ENCODE results near the gene FPR1. TPM values are rescaled to one million over a fixed set of nuclear protein-coding genes. Genes with fewer than 3 reads are reported as not detected.

FPR1 gene
- polyA plus RNA-seq, 3 donors, result 372 to 1,265 (median 991) TPM

- Histone ChIP-seq H3K27me3 (ENCODE audit: control insufficient read depth in 2 of 2, insufficient read depth in 2 of 2, low read length in 2 of 2) (peaks cover 0 to 44% of the 10 kb centered on the region in 2 donors), H3K9ac (ENCODE audit: insufficient read depth, low read length, poor library complexity, severe bottlenecking) (no peak overlapping the region), H2AFZ (ENCODE audit: insufficient read depth, low read depth, low read length, poor library complexity, severe bottlenecking) (no peak overlapping the region), H4K20me1 (ENCODE audit: insufficient read depth, low read length) (no peaks in the 10 kb centered on the region), H3K4me2 (replicated peaks; ENCODE audit: extremely low read depth, low read length, poor library complexity, severe bottlenecking) (no peak overlapping the region), H3K4me1 (ENCODE audit: control insufficient read depth in 1 of 2, insufficient read depth in 2 of 2, low read length in 2 of 2) (no peaks in the 10 kb centered on the region), H3K4me3 (replicated peaks in 1 of 3; ENCODE audit: low read depth in 2 of 3, low read length in 3 of 3) (no peak overlapping the region), H3K27ac (ENCODE audit: low read depth in 1 of 2, low read length in 2 of 2) (no peak overlapping the region), H3K36me3 (replicated peaks in 1 of 2; ENCODE audit: control insufficient read depth in 1 of 2, insufficient read depth in 2 of 2, low read length in 2 of 2) (no peaks in the 10 kb centered on the region), H3K79me2 (ENCODE audit: insufficient read depth, low read length) (no peaks in the 10 kb centered on the region), H3K9me3 (replicated peaks in 1 of 2; ENCODE audit: control insufficient read depth in 1 of 2, insufficient read depth in 1 of 2, low read length in 2 of 2) (peaks cover 0 to 6% of the 10 kb centered on the region in 2 donors)
- intact Hi-C loops (cut with micrococcal nuclease), result no loop called here
- 100% methylated on average over 1 of the region's 3 CpGs for WGBS (ENCODE audit: insufficient coverage)
- TF ChIP-seq CTCF (IDR thresholded peaks at IDR 0.05), result no peak
- Mint-ChIP-seq H3K9me3 (peaks cover 0 to 8% (median 2%) of the 10 kb centered on the region in 7 donors), H3K36me3 (peaks cover 4 to 9% of the 10 kb centered on the region in 2 donors), H3K27me3 (ENCODE audit: low read depth in 3 of 3) (peaks cover 41 to 69% (median 60%) of the 10 kb centered on the region in 3 donors), H3K4me1 (no peaks in the 10 kb centered on the region), H3K4me3 (no peak overlapping the region), H3K27ac (no peak overlapping the region)
- DNase-seq, result no peak
Measured at GRCh38 chr19:51696606-51697005, 55.1 kb downstream of the FPR1 start.

Other genes starting within 250 kb of the FPR1 start
- gene SIGLEC6, start 220.2 kb downstream of the FPR1 start, polyA plus RNA-seq, result under 1 TPM in 1 of 3 donors, not detected in 2; 0.04 TPM
- 1 to 10 TPM in 1 of 3 donors, under 1 TPM in 2; 0.39 to 2.4 (median 0.82) TPM for gene ZNF175, start 180.6 kb downstream of the FPR1 start, polyA plus RNA-seq
- gene SIGLEC5, start 121.5 kb downstream of the FPR1 start, polyA plus RNA-seq, result 10 to 100 TPM in 2 of 3 donors, not detected in 1; 10.2 to 12.6 TPM
- gene SIGLEC14, start 105.1 kb downstream of the FPR1 start, polyA plus RNA-seq, result 100 to 1,000 TPM in 1 of 3 donors, 10 to 100 TPM in 2; 63.5 to 129 (median 95.0) TPM
- 1 to 10 TPM in 2 of 3 donors, under 1 TPM in 1; 0.99 to 5.1 (median 2.4) TPM for gene SPACA6, start 58.5 kb downstream of the FPR1 start, polyA plus RNA-seq
- 1 to 10 TPM in 1 of 3 donors, under 1 TPM in 1, not detected in 1; 0.24 to 1.6 TPM for gene HAS1, start 27.9 kb downstream of the FPR1 start, polyA plus RNA-seq
- gene FPR2, start 9.3 kb upstream of the FPR1 start, polyA plus RNA-seq, result 100 to 1,000 TPM in 1 of 3 donors, 10 to 100 TPM in 2; 36.2 to 108 (median 70.3) TPM
- gene FPR3, start 43.3 kb upstream of the FPR1 start, polyA plus RNA-seq, result 1 to 10 TPM; 1.4 to 3.8 (median 3.5) TPM
- gene ZNF577, start 136.1 kb upstream of the FPR1 start, polyA plus RNA-seq, result 1 to 10 TPM; 1.5 to 8.5 (median 1.5) TPM
- 1 to 10 TPM; 1.9 to 4.8 (median 3.9) TPM for gene ZNF649, start 153.1 kb upstream of the FPR1 start, polyA plus RNA-seq
- 1 to 10 TPM in 2 of 3 donors, under 1 TPM in 1; 0.96 to 3.1 (median 1.1) TPM for gene ZNF613, start 175.6 kb upstream of the FPR1 start, polyA plus RNA-seq
- gene ZNF350, start 235.0 kb upstream of the FPR1 start, polyA plus RNA-seq, result 10 to 100 TPM in 1 of 3 donors, 1 to 10 TPM in 2; 9.1 to 14.0 (median 9.9) TPM